Natural killer cell treated with Interleukin-12 subunit alpha and Interleukin-12 subunit beta and Interleukin-15 and Interleukin-18, amount 100 ng/mL, for 72 hours (primary cell): ENCODE data around the gene CTBP2. TPM values are rescaled to one million over a fixed set of nuclear protein-coding genes. Genes with fewer than 3 reads are reported as not detected.
"Not testable (repeated sequence)": the region's sequence is repeated elsewhere in the genome, so short reads cannot be mapped to it uniquely, and the experiment has no call there.

Experiments used
- ATAC-seq, 2 donors: fragments of 150-1000 bp; cut with Tn5 transposase in 1 of 2; sonication (Bioruptor Pico), chemical (Tn5 transposase) in 1 of 2; 2 replicates each; pipeline ENCODE4 v1.10.0; 2021
- DNase-seq: peaks from one replicate; pipeline ENCODE4 v3.0.0; 2022; ENCODE audit warnings: low spot score
- H3K27ac Mint-ChIP-seq, 2 donors: 1 replicate in 1 of 2; 2 replicates in 1 of 2; pipeline ENCODE4 v1.8.0; 2022; ENCODE audit warnings: mixed read lengths in 2 of 2, mild to moderate bottlenecking in 1 of 2, moderate library complexity in 1 of 2
- H3K27me3 Mint-ChIP-seq, 2 donors: 1 replicate in 1 of 2; 2 replicates in 1 of 2; pipeline ENCODE4 v1.8.0; 2022; ENCODE audit warnings: mixed read lengths in 2 of 2
- H3K36me3 Mint-ChIP-seq: one replicate; pipeline ENCODE4 v1.8.0; 2022; ENCODE audit warnings: mixed read lengths
- H3K4me1 Mint-ChIP-seq, 2 donors: 1 replicate in 1 of 2; 2 replicates in 1 of 2; pipeline ENCODE4 v1.8.0; 2022; ENCODE audit warnings: low read depth in 2 of 2, mixed read lengths in 2 of 2, mild to moderate bottlenecking in 1 of 2
- H3K4me3 Mint-ChIP-seq: one replicate; pipeline ENCODE4 v1.8.0; 2022; ENCODE audit warnings: mixed read lengths
- H3K9me3 Mint-ChIP-seq: 2 replicates; pipeline ENCODE4 v1.8.0; 2022; ENCODE audit warnings: mixed read lengths
- total RNA-seq, 2 donors: library from RNA; stranded (reverse); gene quantifications; one replicate each; pipeline ENCODE4 v1.2.3, GENCODE V29; 2022

Gene CTBP2
- total RNA-seq, 2 donors from 2014 or later, result 61.3 to 76.4 TPM

- no peak for ATAC-seq
- Mint-ChIP-seq H3K4me1 (peaks cover 0 to 8% of the 10 kb centered on the region in 2 donors), H3K4me3 (no peak overlapping the region), H3K9me3 (no peaks in the 10 kb centered on the region), H3K27ac (no peak overlapping the region), H3K27me3 (no peaks in the 10 kb centered on the region), H3K36me3 (no peaks in the 10 kb centered on the region)
- DNase-seq, result no peak
Measured at GRCh38 chr10:124995605-124996004, 164.8 kb downstream of the CTBP2 start.

- DNase-seq, result no peak
- H3K36me3 Mint-ChIP-seq, result no peaks in the 10 kb centered on the region
- H3K27ac Mint-ChIP-seq, result no peak overlapping the region
- no peaks in the 10 kb centered on the region for H3K27me3 Mint-ChIP-seq
- no peak for ATAC-seq
- H3K4me1 Mint-ChIP-seq, result peaks cover 0 to 3% of the 10 kb centered on the region in 2 donors
- no peaks in the 10 kb centered on the region for H3K9me3 Mint-ChIP-seq
- H3K4me3 Mint-ChIP-seq, result no peak overlapping the region
Measured at GRCh38 chr10:124994573-124995473, 165.5 kb downstream of the CTBP2 start.

GRCh38 chr10:124993736-124994451 is 166.5 kb downstream of the CTBP2 start:
- Mint-ChIP-seq H3K4me3 (no peak overlapping the region), H3K4me1 (peaks cover 6 to 8% of the 10 kb centered on the region in 2 donors), H3K27ac (no peak overlapping the region), H3K36me3 (peaks cover 5% of the 10 kb centered on the region), H3K9me3 (no peaks in the 10 kb centered on the region), H3K27me3 (no peaks in the 10 kb centered on the region)
- DNase-seq (no peak), ATAC-seq (no peak)

GRCh38 chr10:124993345-124993708 is 167.0 kb downstream of the CTBP2 start:
- no peak for ATAC-seq
- Mint-ChIP-seq H3K27me3 (no peaks in the 10 kb centered on the region), H3K36me3 (peaks cover 5% of the 10 kb centered on the region), H3K4me1 (peaks cover 6 to 8% of the 10 kb centered on the region in 2 donors), H3K9me3 (no peaks in the 10 kb centered on the region), H3K27ac (no peak overlapping the region), H3K4me3 (no peak overlapping the region)
- DNase-seq, result no peak

GRCh38 chr10:124992462-124993344 is 167.7 kb downstream of the CTBP2 start:
- DNase-seq (no peak), ATAC-seq (peak; percentile 51 to 69)
- peaks cover 6% of the 10 kb centered on the region for H3K36me3 Mint-ChIP-seq
- no peak overlapping the region for H3K27ac Mint-ChIP-seq
- no peak overlapping the region for H3K4me3 Mint-ChIP-seq
- peaks cover 6 to 8% of the 10 kb centered on the region in 2 donors for H3K4me1 Mint-ChIP-seq
- no peaks in the 10 kb centered on the region for H3K27me3 Mint-ChIP-seq
- no peaks in the 10 kb centered on the region for H3K9me3 Mint-ChIP-seq

- ATAC-seq (no peak), DNase-seq (no peak)
- H3K9me3 Mint-ChIP-seq, result no peaks in the 10 kb centered on the region
- H3K36me3 Mint-ChIP-seq, result peaks cover 11% of the 10 kb centered on the region
- H3K4me3 Mint-ChIP-seq, result no peak overlapping the region
- no peak overlapping the region for H3K27ac Mint-ChIP-seq
- H3K27me3 Mint-ChIP-seq, result no peaks in the 10 kb centered on the region
- H3K4me1 Mint-ChIP-seq, result peaks cover 6% of the 10 kb centered on the region in 2 donors
Measured at GRCh38 chr10:124991835-124992234, 168.5 kb downstream of the CTBP2 start.

GRCh38 chr10:124990671-124991625 is 169.4 kb downstream of the CTBP2 start:
- no peaks in the 10 kb centered on the region for H3K9me3 Mint-ChIP-seq
- no peak overlapping the region for H3K4me3 Mint-ChIP-seq
- H3K27me3 Mint-ChIP-seq, result no peaks in the 10 kb centered on the region
- peaks cover 6% of the 10 kb centered on the region in 2 donors for H3K4me1 Mint-ChIP-seq
- ATAC-seq (no peak), DNase-seq (no peak)
- peaks cover 11% of the 10 kb centered on the region for H3K36me3 Mint-ChIP-seq
- H3K27ac Mint-ChIP-seq, result peak overlapping the region in 1 of 2 donors; percentile 45

GRCh38 chr10:124989526-124989925 is 170.8 kb downstream of the CTBP2 start:
- DNase-seq (no peak), ATAC-seq (no peak)
- Mint-ChIP-seq H3K27me3 (no peaks in the 10 kb centered on the region), H3K4me1 (peaks cover 6 to 9% of the 10 kb centered on the region in 2 donors), H3K27ac (peak overlapping the region; percentile 46 to 81), H3K4me3 (no peak overlapping the region), H3K9me3 (no peaks in the 10 kb centered on the region), H3K36me3 (peaks cover 14% of the 10 kb centered on the region)

- H3K27ac Mint-ChIP-seq, result peak overlapping the region in 1 of 2 donors; percentile 81
- ATAC-seq, DNase-seq, H3K4me3 Mint-ChIP-seq, H3K9me3 Mint-ChIP-seq, H3K27me3 Mint-ChIP-seq: not testable (repeated sequence)
- H3K36me3 Mint-ChIP-seq, result peaks cover 20% of the 10 kb centered on the region
- H3K4me1 Mint-ChIP-seq, result peaks cover 9 to 14% of the 10 kb centered on the region in 2 donors
Measured at GRCh38 chr10:124988753-124989152, 171.6 kb downstream of the CTBP2 start.

- Mint-ChIP-seq H3K4me3 (no peak overlapping the region), H3K4me1 (peaks cover 19 to 24% of the 10 kb centered on the region in 2 donors), H3K27ac (no peak overlapping the region), H3K36me3 (peaks cover 30% of the 10 kb centered on the region), H3K27me3 (no peaks in the 10 kb centered on the region), H3K9me3 (no peaks in the 10 kb centered on the region)
- DNase-seq (no peak), ATAC-seq (no peak)
Measured at GRCh38 chr10:124987788-124988187, 172.6 kb downstream of the CTBP2 start.

GRCh38 chr10:124985162-124985561 is 175.2 kb downstream of the CTBP2 start:
- Mint-ChIP-seq H3K4me1 (peaks cover 21 to 30% of the 10 kb centered on the region in 2 donors), H3K36me3 (peaks cover 37% of the 10 kb centered on the region), H3K4me3 (no peak overlapping the region), H3K27me3 (no peaks in the 10 kb centered on the region), H3K9me3 (no peaks in the 10 kb centered on the region), H3K27ac (no peak overlapping the region)
- DNase-seq, result no peak
- no peak for ATAC-seq

- Mint-ChIP-seq H3K9me3 (no peaks in the 10 kb centered on the region), H3K4me1 (peaks cover 21 to 32% of the 10 kb centered on the region in 2 donors), H3K27me3 (no peaks in the 10 kb centered on the region), H3K36me3 (peaks cover 35% of the 10 kb centered on the region), H3K27ac (peak overlapping the region; percentile 7 to 51), H3K4me3 (no peak overlapping the region)
- ATAC-seq (no peak), DNase-seq (no peak)
Measured at GRCh38 chr10:124984376-124984775, 176.0 kb downstream of the CTBP2 start.
